Common myeloid progenitor, CD34-positive (primary cell): ENCODE measurements around the gene TUBB4B.
"Not testable (repeated sequence)": the region's sequence is repeated elsewhere in the genome, so short reads cannot be mapped to it uniquely, and the experiment has no call there.

ENCODE experiments used
- CTCF ChIA-PET: fragments of 350-600 bp; sonication (Branson Sonifier 250); formaldehyde crosslinking; loops from one replicate; lab custom pipeline; 2021; ENCODE audit warnings: antibody characterized with exemption; lab: Charles Lee
- POLR2A ChIA-PET: fragments of 350-600 bp; sonication (Branson Sonifier 250); formaldehyde crosslinking; loops from one replicate; lab custom pipeline; 2021; ENCODE audit warnings: antibody characterized with exemption; lab: Charles Lee
- DNase-seq, 3 donors: peaks; one replicate each; pipeline versions ENCODE4 v3.0.0 to v3.0.0-alpha.2; 2013
- H3K27ac ChIP-seq, 2 experiments: 1 replicate in 1 of 2; 2 replicates in 1 of 2; pipeline ENCODE4 v1.7.0; 2013; ENCODE audit warnings: inconsistent platforms in 2 of 2, low read length in 2 of 2, mild to moderate bottlenecking in 2 of 2, low read depth in 1 of 2, moderate library complexity in 1 of 2; ENCODE audit not compliant: severe bottlenecking in 2 of 2, insufficient read depth in 1 of 2, poor library complexity in 1 of 2
- H3K27me3 ChIP-seq, 5 experiments: replicated peaks in 2 of 5; 1 replicate in 3 of 5; 2 replicates in 2 of 5; pipeline versions ENCODE4 v1.6.1 to v1.7.0; 2013; ENCODE audit warnings: low read length in 4 of 5, mild to moderate bottlenecking in 2 of 5, moderate library complexity in 2 of 5, inconsistent platforms in 1 of 5; ENCODE audit not compliant: insufficient read depth in 5 of 5, control insufficient read depth in 4 of 5
- H3K36me3 ChIP-seq, 4 experiments: 1 replicate in 2 of 4; 2 replicates in 2 of 4; pipeline versions ENCODE4 v1.6.1 to v1.7.0; 2013; ENCODE audit warnings: low read length in 3 of 4, control low read depth in 1 of 4, mild to moderate bottlenecking in 1 of 4; ENCODE audit not compliant: control insufficient read depth in 4 of 4, insufficient read depth in 4 of 4
- H3K4me1 ChIP-seq, 4 experiments: 1 replicate in 3 of 4; 2 replicates in 1 of 4; pipeline versions ENCODE4 v1.6.1 to v1.7.1; 2013; ENCODE audit warnings: low read length in 3 of 4, mild to moderate bottlenecking in 3 of 4, control low read depth in 1 of 4, inconsistent platforms in 1 of 4, moderate library complexity in 1 of 4; ENCODE audit not compliant: control insufficient read depth in 4 of 4, insufficient read depth in 4 of 4; ENCODE audit errors: control extremely low read depth in 1 of 4
- H3K4me3 ChIP-seq, 7 experiments: 1 replicate in 4 of 7; 2 replicates in 3 of 7; pipeline versions ENCODE4 v1.5.1 to v1.7.0; 2013; ENCODE audit warnings: mild to moderate bottlenecking in 7 of 7, low read length in 6 of 7, moderate library complexity in 6 of 7, inconsistent platforms in 2 of 7, low read depth in 2 of 7, control low read depth in 1 of 7; ENCODE audit not compliant: insufficient read depth in 4 of 7, control insufficient read depth in 1 of 7; ENCODE audit errors: extremely low read depth in 1 of 7
- H3K9me3 ChIP-seq, 5 experiments: 1 replicate in 4 of 5; 2 replicates in 1 of 5; pipeline versions ENCODE4 v1.6.1 to v1.7.1; 2013; ENCODE audit warnings: low read length in 4 of 5, mild to moderate bottlenecking in 2 of 5, inconsistent platforms in 1 of 5, low read depth in 1 of 5, moderate library complexity in 1 of 5; ENCODE audit not compliant: control insufficient read depth in 4 of 5, insufficient read depth in 2 of 5; ENCODE audit errors: control extremely low read depth in 1 of 5
- WGBS: methylation state at CpG from one replicate; pipeline ENCODE4 v1.1.5; 2013; ENCODE audit not compliant: insufficient coverage; 5-methylcytosine and 5-hydroxymethylcytosine counted together

TUBB4B gene

DNA sequence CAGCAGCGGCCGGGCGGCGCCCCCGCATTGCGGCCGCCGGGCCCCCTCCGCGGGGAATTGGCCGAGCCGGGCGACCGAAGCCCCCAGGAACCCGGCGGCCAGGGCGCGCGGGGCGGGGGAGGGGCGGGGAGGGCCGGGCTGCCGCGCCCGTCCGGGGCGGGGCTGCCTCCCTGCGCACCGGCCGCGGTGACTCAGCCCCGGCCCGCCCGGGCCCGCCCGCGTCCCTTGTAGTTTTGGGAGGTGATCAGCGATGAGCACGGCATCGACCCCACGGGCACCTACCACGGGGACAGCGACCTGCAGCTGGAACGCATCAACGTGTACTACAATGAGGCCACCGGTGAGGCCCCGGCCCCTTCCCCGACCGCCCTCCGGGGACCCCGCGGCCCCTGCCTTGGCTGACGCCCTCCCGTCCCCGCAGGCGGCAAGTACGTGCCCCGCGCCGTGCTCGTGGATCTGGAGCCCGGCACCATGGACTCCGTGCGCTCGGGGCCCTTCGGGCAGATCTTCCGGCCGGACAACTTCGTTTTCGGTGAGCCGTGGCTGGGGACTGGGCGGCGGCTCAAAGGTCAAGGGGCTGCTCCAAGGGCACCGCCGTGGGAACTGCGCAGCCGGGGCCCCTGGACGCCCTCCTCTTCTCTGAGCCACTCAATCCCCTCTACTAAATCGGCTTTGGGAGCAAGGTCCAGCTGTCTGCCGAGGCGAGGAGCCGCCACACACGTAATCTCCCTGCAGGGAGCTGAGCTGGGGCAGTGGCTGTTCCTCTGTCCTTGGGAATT is 592 bp downstream of the TUBB4B start:
- H3K4me1 ChIP-seq: peaks cover 3 to 58% (median 47%) of the 10 kb centered on the region in 4 experiments
- no peaks in the 10 kb centered on the region for H3K9me3 ChIP-seq
- H3K4me3 ChIP-seq: peak overlapping the region; percentile 56 to 87 (median 78)
- peaks cover 0 to 24% (median 17%) of the 10 kb centered on the region in 4 experiments for H3K36me3 ChIP-seq
- H3K27ac ChIP-seq: peak overlapping the region; percentile 33 to 83
- CTCF ChIA-PET: interaction anchor here (0.9 to 1.6 kb wide), 6 partner anchors 12 to 51 kb away, joined by 3 to 8 read pairs (median 4); partner anchors contain the start of gene NELFB
- H3K27me3 ChIP-seq: no peaks in the 10 kb centered on the region
- WGBS: 6% methylated on average over 73 of the region's 83 CpGs
- peak; percentile 45 to 62 (median 50) for DNase-seq
- POLR2A ChIA-PET: interaction anchor here (1.1 to 2.7 kb wide), 3 partner anchors 13 to 15 kb away, joined by 4 to 14 read pairs (median 6); partner anchors contain the start of gene NELFB

DNA sequence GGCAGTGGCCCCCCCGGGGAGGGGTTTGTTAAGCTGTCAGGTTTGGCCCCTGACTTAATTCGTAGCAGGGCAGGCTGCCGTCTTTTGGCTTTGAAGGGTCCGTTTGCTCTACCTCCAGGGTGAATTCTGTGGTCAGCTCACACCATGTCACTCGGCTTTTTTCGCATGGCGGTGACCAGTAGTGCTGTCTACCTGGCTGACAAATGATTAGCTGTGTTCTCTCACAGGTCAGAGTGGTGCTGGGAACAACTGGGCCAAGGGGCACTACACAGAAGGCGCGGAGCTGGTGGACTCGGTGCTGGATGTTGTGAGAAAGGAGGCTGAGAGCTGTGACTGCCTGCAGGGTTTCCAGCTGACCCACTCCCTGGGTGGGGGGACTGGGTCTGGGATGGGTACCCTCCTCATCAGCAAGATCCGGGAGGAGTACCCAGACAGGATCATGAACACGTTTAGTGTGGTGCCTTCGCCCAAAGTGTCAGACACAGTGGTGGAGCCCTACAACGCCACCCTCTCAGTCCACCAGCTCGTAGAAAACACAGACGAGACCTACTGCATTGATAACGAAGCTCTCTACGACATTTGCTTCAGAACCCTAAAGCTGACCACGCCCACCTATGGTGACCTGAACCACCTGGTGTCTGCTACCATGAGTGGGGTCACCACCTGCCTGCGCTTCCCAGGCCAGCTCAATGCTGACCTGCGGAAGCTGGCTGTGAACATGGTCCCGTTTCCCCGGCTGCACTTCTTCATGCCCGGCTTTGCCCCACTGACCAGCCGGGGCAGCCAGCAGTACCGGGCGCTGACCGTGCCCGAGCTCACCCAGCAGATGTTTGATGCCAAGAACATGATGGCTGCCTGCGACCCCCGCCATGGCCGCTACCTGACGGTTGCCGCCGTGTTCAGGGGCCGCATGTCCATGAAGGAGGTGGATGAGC is 1.4 kb downstream of the TUBB4B start:
- peak overlapping the region; percentile 33 to 83 for H3K27ac ChIP-seq
- ChIA-PET CTCF (interaction anchor here (0.8 to 1.6 kb wide), 5 partner anchors 12 to 54 kb away, joined by 3 to 8 read pairs (median 4); partner anchors contain the start of genes ANAPC2, NELFB and SSNA1), POLR2A (interaction anchor here (1.4 kb wide), 1 partner anchor 13 kb away, joined by 6 read pairs; the partner anchor contains the start of gene NELFB)
- DNase-seq: no peak
- peaks cover 0 to 24% (median 17%) of the 10 kb centered on the region in 4 experiments for H3K36me3 ChIP-seq
- H3K27me3 ChIP-seq: no peaks in the 10 kb centered on the region
- 91% methylated on average over 30 of the region's 36 CpGs for WGBS
- H3K4me3 ChIP-seq: peak overlapping the region; percentile 56 to 87 (median 78)
- no peaks in the 10 kb centered on the region for H3K9me3 ChIP-seq
- peaks cover 3 to 49% (median 39%) of the 10 kb centered on the region in 4 experiments for H3K4me1 ChIP-seq

DNA sequence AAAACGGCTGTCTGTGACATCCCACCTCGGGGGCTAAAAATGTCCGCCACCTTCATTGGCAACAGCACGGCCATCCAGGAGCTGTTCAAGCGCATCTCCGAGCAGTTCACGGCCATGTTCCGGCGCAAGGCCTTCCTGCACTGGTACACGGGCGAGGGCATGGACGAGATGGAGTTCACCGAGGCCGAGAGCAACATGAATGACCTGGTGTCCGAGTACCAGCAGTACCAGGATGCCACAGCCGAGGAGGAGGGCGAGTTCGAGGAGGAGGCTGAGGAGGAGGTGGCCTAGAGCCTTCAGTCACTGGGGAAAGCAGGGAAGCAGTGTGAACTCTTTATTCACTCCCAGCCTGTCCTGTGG is 2.2 kb downstream of the TUBB4B start:
- not testable (repeated sequence) for H3K27ac ChIP-seq

DNA sequence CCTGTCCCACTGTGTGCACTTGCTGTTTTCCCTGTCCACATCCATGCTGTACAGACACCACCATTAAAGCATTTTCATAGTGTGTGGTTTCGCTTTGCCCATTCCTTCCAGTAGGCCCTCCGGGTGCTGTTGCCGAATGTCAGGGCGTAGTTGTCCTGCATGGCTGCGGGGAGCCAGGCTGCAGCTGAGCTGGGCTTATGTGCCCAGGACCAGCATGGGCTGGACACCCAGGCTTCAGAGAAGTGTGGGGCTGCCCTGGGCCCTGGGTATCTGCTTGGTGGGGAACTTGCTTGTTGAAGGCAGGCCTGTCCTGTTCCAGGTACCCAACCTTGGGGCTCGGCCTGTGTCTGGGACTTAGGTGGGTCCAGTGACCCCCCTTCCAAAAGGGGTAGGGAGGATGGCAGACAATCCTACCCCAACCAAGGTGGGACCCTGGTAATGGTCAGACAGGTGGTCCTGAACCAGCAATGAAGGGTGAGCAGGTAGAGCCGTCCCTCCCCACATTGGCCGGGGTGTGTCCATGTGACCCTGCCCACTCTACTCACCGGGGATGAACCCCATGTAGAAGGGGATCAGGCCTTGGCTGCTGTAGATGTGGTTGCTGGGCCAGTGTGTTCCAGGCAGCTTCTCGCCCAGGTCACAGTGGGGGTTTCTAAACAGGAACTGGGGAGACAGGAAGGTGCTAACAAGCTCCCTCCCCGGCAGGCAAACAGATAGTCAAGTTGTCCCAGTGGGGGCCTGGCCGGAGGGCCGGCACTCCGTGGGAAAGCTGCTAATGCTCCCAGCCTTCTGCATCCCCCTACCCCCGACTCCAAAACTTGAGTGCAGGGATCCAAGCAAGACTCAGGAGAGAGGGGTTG is 2.8 kb downstream of the TUBB4B start:
- no peak overlapping the region for H3K4me3 ChIP-seq
- H3K9me3 ChIP-seq: no peaks in the 10 kb centered on the region
- peak in 1 of 3 donors; percentile 19 for DNase-seq
- H3K36me3 ChIP-seq: peaks cover 0 to 24% (median 17%) of the 10 kb centered on the region in 4 experiments
- H3K27ac ChIP-seq: no peak overlapping the region
- H3K27me3 ChIP-seq: no peaks in the 10 kb centered on the region
- WGBS: 91% methylated on average over 13 of the region's 15 CpGs
- CTCF ChIA-PET: interaction anchor here (0.6 to 2.4 kb wide), 4 partner anchors 10 to 221 kb away, joined by 3 to 10 read pairs (median 4); partner anchors contain the start of genes ANAPC2 and SSNA1
- POLR2A ChIA-PET: interaction anchor here (1.6 kb wide), 1 partner anchor 10 kb away, joined by 8 read pairs; the partner anchor contains the start of gene NELFB
- peaks cover 3 to 36% (median 33%) of the 10 kb centered on the region in 4 experiments for H3K4me1 ChIP-seq

More for the DNA sequence above, 2.2 kb downstream of the TUBB4B start:
- 98% methylated on average over 7 of the region's 18 CpGs for WGBS
- H3K27me3 ChIP-seq, DNase-seq, H3K9me3 ChIP-seq, H3K4me3 ChIP-seq: not testable (repeated sequence)
- peaks cover 0 to 24% (median 17%) of the 10 kb centered on the region in 4 experiments for H3K36me3 ChIP-seq
- ChIA-PET POLR2A (interaction anchor here (1.4 kb wide), 1 partner anchor 12 kb away, joined by 6 read pairs; the partner anchor contains the start of gene NELFB), CTCF (interaction anchor here (1.4 to 1.6 kb wide), 3 partner anchors 11 to 55 kb away, joined by 3 to 8 read pairs (median 4); partner anchors contain the start of genes ANAPC2, NELFB and SSNA1)
- peaks cover 3 to 42% (median 37%) of the 10 kb centered on the region in 4 experiments for H3K4me1 ChIP-seq

DNA sequence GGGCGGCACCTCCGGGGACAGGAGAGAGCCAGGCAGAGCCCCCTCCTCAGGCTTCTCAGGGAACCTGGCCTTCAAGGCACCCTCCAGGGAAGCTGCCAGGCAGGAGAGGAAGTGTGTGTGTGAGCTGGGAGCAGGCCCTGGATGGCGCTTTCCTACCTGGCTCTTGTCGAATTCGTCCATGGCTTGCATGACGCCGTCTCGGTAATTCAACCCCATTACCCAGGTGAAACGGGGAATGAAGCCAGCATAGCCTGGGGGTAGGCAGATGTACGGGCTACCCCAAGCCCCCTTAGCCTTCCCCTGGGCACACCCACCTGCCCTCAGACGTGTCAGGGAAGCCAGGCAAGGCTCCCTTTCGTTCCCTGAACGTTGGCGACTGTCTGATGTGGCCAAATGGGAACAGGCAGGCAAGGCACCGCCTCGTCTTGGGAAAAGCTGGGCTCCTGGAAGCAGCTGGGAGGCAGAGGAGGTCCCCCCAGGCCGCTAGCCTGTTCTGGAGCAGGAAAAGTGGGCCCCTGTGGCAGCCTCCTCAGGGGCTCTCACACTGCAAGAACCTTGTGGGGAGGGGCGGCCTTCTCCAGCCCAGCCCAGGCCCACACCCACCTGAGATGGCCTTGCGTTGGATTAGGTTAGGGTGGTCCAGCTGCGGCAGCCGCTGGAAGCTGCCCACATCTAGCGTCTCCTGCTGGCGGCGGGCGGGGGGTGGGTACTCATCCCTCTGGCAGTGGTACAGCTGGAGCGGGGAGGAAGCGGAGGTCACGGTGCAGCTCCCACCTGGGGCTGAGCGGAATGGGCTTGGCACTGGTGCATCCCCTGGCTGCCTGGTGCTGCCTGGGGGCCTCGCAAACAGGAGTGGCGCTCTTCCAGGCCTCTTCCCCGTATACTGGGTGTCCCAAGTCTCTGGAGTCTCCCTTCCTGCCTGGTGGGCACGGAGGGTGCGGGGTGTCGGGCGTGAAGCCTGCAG is 3.7 kb downstream of the TUBB4B start:
- ChIA-PET CTCF (interaction anchor here (0.6 to 2.4 kb wide), 3 partner anchors 9 to 220 kb away, joined by 3 to 10 read pairs (median 3); no protein-coding TSS in a partner anchor), POLR2A (interaction anchor here (1.6 kb wide), 1 partner anchor 9 kb away, joined by 8 read pairs; the partner anchor contains the start of gene NELFB)
- no peaks in the 10 kb centered on the region for H3K9me3 ChIP-seq
- no peak for DNase-seq
- 92% methylated on average over 33 of the region's 36 CpGs for WGBS
- no peak overlapping the region for H3K4me3 ChIP-seq
- peaks cover 3 to 28% (median 26%) of the 10 kb centered on the region in 4 experiments for H3K4me1 ChIP-seq
- no peaks in the 10 kb centered on the region for H3K27me3 ChIP-seq
- H3K27ac ChIP-seq: no peak overlapping the region
- peaks cover 0 to 24% (median 17%) of the 10 kb centered on the region in 4 experiments for H3K36me3 ChIP-seq
